AG08396 (cell line): ENCODE results near the gene SRRM4.

ENCODE experiments used
- DNase-seq: peaks from one replicate; pipeline ENCODE4 v3.0.0; 2012; ENCODE audit warnings: low spot score, mixed read lengths

Gene SRRM4

DNA sequence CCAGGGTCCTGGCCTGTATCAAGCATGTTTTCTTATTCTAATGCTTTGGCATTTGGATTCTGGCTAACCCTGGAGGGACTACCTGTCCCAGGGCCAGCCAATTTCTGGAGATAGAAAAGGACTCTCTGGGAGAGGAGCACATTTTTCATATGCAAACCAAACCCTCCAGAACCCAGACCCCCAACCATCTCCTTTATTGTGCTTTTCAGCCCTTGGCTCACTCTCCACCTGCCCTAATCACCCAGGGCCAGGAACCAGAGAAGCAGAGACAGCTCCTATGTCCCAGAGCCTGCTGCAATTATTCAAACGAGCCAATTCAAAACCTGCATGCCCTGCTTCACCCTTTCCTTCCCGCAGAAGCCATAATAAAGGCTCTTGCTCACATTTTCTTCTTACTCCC, 221.2 kb downstream of the SRRM4 start:
- no peak for DNase-seq

DNA sequence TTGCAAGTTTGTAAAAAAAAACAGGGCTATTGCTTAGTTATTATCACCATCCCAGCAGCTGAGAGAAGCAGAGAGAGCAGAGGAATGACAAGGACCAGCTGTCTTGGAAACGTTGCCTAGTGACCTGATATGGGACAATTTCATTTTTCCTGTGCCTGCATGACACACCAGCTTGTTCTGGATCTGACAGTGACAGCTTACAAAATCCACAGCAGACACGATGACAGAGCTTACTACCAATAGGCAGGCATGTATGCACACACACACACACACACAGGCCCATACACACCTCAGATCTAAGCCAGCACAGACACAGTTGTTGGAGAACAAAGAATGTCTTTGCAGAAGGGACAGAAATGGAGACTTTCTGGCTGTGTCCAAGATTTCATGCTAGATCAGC, 222.8 kb downstream of the SRRM4 start:
- no peak for DNase-seq

DNA sequence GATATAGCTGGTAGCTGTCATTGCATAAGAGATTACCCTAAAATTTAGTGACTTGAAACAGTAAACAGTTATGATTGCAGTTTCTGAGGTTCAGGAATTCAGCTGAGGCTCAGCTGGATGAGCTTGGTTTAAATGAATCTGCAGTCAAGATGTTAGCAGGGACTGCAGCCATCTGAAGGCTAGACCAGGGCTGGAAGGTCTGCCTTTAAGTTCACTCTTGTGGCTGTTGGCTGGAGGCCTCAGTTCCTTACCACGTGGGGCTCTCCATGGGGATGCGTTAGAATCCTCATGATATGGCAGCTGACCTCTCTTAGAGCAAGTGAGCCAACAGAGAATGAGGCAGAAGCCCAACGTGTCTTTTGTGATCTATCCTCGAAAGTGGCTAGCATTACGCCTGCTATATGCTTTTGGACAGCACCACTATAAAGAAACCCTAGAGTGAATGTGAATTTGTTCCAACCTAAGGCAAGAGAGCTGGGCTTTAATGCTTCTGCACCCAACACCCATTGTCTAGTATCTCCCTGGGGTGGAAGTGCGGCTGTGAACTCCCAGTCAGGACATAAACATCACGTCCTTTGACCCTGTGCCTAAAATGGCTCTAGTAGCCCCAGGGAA, 223.4 kb downstream of the SRRM4 start:
- no peak for DNase-seq

DNA sequence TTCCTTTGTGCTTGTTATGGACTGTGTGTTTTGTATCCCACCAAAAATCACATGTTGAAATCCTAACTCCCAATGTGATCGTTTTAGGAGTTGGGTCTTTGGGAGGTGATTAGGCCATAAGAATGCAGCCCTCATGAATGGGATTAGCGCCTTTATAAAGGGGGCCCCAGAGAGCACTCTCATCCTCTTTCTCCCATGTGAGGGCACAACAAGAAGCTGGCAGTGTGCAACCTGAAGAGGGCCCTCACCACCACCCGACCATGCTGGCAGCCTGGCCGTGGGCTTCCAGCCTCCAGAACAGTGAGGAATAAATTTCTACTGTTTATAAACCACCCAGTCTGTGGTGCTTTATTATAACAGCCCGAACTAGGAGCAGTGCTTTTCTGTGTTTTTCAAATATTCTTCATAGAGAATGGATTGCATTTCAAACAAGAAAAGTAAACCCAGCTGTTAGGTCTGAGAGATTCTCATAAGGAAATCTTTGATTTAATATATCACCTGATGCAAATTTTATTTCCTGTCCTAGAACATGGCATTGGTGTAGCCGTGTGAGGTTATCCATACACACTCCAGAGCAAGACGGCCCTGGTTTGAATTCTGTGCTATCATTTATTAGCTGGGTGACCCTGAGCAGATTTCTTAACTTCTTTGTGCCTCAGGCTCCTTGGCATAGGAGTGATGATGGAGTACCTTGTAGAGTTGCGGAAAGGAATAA, 225.2 kb downstream of the SRRM4 start:
- no peak for DNase-seq

DNA sequence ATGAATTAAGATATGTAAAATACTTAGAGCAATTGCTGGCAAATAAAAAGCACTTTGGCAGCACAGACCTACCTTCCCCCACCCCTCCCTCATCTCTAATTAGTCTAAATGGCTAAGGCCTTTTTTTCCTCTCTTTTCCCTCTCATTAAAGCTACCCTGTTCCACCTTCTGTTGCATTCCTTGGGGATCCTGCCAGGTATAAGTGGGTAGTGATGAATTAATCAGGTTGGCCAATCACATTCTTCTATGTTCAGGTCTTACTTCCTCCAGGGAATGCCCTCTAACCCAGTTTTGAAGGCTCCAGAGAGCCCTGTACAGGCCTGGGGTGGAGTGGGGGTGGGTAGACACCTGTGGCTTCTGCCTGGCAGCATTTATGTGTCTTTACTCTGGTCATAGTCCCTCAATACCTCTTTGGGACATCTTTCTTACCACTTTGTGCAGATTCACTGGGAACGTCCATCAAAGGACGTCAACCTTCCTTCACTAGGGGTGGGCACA, 225.8 kb downstream of the SRRM4 start:
- DNase-seq, result no peak

DNA sequence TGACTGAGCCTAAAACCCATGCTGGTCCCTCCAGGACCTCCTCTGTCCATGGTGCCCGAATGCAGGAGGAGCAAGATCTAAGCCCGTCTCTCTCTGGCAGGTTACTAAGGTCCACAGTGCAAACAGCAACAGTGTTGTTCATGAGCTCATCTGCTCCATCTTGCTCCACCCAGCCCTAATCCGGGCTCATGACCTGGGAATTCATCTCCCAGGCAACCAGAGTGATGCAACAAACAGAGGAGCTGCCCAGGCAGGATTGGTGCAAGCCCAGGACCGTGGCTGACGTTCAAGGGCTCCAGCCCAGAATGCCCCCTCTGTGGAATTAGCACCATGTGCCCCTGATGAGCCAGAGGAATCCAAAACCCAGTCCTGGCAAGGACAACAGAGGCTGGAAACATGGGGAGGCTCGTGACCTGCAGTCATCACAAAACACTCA, 227.3 kb downstream of the SRRM4 start:
- DNase-seq, result peak; percentile 60

DNA sequence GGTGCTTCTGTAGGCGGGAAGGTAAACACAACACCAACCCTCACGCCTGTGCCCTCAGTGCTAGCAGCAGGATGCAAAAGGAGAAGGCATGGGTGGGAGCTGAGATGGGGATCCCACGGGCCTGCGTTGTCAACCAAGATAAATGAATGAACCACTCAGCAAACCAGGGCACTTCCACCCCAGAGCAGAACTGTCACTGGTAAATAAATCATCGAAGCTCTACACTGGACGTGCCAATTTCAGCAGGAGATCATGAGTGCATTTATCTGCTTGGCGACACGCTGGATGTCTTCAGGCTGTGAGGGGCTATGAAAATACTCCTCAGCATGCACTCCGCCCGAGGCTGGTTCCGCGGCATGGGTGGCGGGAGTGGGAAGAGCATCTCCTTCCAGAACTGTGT, 230.5 kb downstream of the SRRM4 start:
- no peak for DNase-seq
